HG03066 (cell line): ENCODE results near the gene BDP1.
"Not testable (repeated sequence)": the region's sequence is repeated elsewhere in the genome, so short reads cannot be mapped to it uniquely, and the experiment has no call there.

Experiments used
- ATAC-seq: cut with Tn5 transposase; IDR thresholded peaks from one replicate; pipeline ENCODE4 v1.9.1; 2021; ENCODE audit warnings: low read depth; ENCODE audit not compliant: unreplicated experiment

The BDP1 gene

GRCh38 chr5:71601222-71602026 is 146.0 kb downstream of the BDP1 start:
- ATAC-seq, result peak; percentile 98

DNA sequence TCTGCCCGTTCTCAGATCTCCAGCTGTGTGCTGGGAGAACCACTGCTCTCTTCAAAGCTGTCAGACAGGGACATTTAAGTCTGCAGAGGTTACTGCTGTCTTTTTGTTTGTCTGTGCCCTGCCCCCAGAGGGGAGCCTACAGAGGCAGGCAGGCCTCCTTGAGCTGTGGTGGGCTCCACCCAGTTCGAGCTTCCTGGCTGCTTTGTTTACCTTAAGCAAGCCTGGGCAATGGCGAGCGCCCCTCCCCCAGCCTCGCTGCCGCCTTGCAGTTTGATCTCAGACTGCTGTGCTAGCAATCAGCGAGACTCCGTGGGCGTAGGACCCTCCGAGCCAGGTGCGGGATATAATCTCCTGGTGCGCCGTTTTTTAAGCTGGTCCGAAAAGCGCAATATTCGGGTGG is 154.5 kb downstream of the BDP1 start:
- ATAC-seq, result not testable (repeated sequence)

- ATAC-seq, result no peak
These were observed 160.4 kb downstream of the BDP1 start for GRCh38 chr5:71615809-71616208.
